IPS-18a (cell line): ENCODE measurements around the gene ZNF532.

Experiments
- H3K27ac ChIP-seq: one replicate; pipeline ENCODE4 v1.5.1; 2013; ENCODE audit warnings: low read length
- H3K27me3 ChIP-seq: one replicate; pipeline ENCODE4 v1.6.1; 2013; ENCODE audit warnings: mild to moderate bottlenecking, low read length; ENCODE audit not compliant: control insufficient read depth, insufficient read depth
- H3K36me3 ChIP-seq: one replicate; pipeline ENCODE4 v1.6.1; 2013; ENCODE audit warnings: low read depth, low read length; ENCODE audit not compliant: control insufficient read depth
- H3K4me1 ChIP-seq: one replicate; pipeline ENCODE4 v1.6.1; 2013; ENCODE audit warnings: low read depth, low read length; ENCODE audit not compliant: control insufficient read depth
- H3K4me3 ChIP-seq: one replicate; pipeline ENCODE4 v1.5.1; 2013; ENCODE audit warnings: low read length
- H3K9ac ChIP-seq: one replicate; pipeline ENCODE4 v1.6.1; 2013; ENCODE audit warnings: mild to moderate bottlenecking, low read length, moderate library complexity
- H3K9me3 ChIP-seq: one replicate; pipeline ENCODE4 v1.6.1; 2013; ENCODE audit warnings: low read depth, low read length; ENCODE audit not compliant: control insufficient read depth

Gene ZNF532

DNA sequence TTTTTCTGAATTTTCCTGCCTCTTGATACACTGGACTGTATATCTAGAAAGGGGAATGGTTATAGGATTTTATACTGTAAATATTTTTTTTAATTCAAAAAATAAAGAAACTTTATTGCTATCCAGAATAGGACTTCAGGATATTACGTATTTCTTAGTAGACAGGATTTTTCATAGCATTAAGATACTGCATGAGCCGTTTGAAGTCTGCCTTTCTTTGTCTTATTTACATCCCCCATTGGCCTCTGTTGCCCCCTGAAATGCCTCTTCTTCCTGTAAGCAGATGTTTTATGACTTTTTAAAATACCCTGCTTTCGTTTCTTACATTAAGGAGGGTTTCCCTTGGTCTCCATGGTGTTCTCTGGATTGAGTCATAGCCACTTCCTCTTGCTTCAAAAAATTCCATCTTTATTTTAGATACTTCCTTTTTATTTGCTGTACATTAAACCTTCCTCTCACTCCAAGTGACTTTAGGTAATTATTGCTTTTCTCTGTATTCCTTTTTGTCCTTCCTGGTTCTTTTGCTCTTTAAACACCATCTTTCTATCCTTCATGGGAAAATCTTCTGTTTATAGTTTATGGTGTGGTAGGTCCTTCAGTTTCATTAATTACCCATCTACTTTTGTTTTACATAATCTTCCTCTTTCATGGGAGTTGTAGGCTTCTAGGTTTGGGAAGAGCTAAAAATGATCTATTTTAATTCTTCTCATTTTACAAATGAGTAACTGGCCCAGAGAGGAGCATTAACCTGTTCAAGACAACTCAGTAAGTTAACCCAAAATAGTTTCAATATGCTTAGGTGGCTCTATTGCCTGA, 72.6 kb downstream of the ZNF532 start:
- H3K36me3 ChIP-seq, result peaks cover 61% of the 10 kb centered on the region
- H3K9ac ChIP-seq, result no peak overlapping the region
- no peaks in the 10 kb centered on the region for H3K9me3 ChIP-seq
- no peak overlapping the region for H3K4me3 ChIP-seq
- H3K27ac ChIP-seq, result no peak overlapping the region
- H3K4me1 ChIP-seq, result no peaks in the 10 kb centered on the region
- no peaks in the 10 kb centered on the region for H3K27me3 ChIP-seq

GRCh38 chr18:58937887-58938267, 73.2 kb downstream of the ZNF532 start:
- H3K9ac ChIP-seq, result no peak overlapping the region
- H3K4me3 ChIP-seq, result no peak overlapping the region
- no peak overlapping the region for H3K27ac ChIP-seq
- H3K36me3 ChIP-seq, result peaks cover 66% of the 10 kb centered on the region
- no peaks in the 10 kb centered on the region for H3K27me3 ChIP-seq
- no peaks in the 10 kb centered on the region for H3K9me3 ChIP-seq
- H3K4me1 ChIP-seq, result no peaks in the 10 kb centered on the region

DNA sequence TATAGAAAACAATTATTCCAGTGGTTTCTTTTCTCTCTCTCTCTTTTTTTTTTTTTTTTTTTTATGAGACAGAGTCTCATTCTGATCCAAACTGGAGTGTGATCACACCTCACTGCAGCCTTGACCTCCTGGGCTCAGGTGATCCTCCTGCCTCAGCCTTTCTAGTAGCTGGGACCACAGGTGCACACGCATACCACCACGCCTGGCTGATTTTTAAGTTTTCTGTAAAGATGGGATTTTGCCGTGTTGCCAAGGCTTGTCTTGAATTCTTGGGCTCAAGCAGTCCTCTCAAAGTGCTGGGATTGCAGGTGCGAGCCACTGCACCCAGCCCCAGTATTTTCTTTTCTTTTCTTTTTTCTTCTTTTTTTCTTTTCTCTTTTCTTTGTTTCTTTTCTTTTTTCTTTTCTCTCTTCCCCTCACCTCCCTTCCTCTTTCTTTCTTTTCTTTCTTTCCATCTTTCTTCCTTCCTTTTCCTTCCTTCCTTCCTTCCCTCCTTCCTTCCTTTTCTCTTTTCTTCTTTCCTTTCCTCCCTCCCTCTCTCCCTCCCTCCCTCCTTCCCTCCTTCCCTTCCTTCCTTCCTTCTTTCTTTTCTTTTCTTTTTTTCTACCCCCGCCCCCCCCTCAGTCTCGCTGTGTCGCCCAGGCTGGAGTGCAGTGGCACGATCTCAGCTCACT, 76.9 kb downstream of the ZNF532 start:
- H3K36me3 ChIP-seq, result peaks cover 70% of the 10 kb centered on the region
- no peaks in the 10 kb centered on the region for H3K27me3 ChIP-seq
- no peak overlapping the region for H3K9ac ChIP-seq
- H3K4me3 ChIP-seq, result no peak overlapping the region
- H3K4me1 ChIP-seq, result no peaks in the 10 kb centered on the region
- H3K9me3 ChIP-seq, result no peaks in the 10 kb centered on the region
- H3K27ac ChIP-seq, result no peak overlapping the region

DNA sequence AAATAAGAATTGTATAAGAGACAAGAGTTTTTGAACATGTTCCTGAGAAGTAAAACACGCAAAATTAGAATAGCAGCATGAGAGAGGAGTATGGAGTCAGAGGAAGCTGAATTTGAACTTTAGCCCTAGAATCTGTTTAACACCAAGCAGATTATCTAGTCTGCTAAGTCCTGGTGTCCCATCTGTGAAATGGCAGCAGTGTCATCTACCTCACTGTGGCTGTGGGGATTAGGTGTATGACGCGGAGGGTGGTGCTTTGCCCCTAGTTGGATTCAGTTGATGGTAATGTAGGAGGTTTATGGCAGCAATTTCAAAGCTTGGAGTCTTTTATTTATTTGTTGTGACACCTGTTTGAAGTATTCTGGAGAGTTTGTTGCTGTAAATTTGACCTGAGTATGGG, 79.2 kb downstream of the ZNF532 start:
- Histone ChIP-seq H3K4me3 (no peak overlapping the region), H3K9ac (no peak overlapping the region), H3K9me3 (no peaks in the 10 kb centered on the region), H3K27ac (no peak overlapping the region), H3K4me1 (no peaks in the 10 kb centered on the region), H3K36me3 (peaks cover 72% of the 10 kb centered on the region), H3K27me3 (no peaks in the 10 kb centered on the region)

DNA sequence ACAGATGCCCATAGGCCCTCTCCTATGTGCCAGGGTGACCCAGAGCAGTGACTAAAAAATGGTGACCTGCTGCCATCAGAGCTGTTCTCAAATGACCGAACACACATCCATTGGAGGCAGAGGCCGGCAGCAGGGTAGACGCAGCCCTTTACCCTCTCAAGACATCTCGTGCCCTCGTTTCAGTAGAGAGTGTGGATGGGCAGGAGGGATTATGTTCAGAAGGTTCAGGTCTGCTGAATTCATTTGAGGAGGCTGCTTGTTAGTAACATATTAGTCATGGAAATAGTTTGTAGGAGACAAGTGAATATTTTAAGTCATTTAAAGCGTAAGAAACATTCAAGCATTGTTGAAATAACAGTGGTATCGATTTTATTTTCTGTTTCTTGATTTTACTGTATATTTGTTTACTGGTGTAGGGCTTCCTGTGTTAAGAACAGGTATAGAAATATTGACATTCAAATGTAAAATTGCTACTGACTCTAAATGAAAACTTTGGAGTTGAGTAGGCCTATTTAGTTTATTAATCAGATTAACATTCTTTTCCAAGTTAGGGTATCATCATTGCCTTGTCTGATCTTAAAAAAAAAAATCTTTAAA, 82.6 kb downstream of the ZNF532 start:
- Histone ChIP-seq H3K4me3 (no peak overlapping the region), H3K36me3 (peaks cover 76% of the 10 kb centered on the region)

GRCh38 chr18:58949031-58949430, 84.4 kb downstream of the ZNF532 start:
- Histone ChIP-seq H3K36me3 (peaks cover 82% of the 10 kb centered on the region), H3K27me3 (no peaks in the 10 kb centered on the region), H3K9ac (no peak overlapping the region), H3K27ac (no peak overlapping the region), H3K4me3 (no peak overlapping the region), H3K9me3 (no peaks in the 10 kb centered on the region), H3K4me1 (no peaks in the 10 kb centered on the region)

More for the DNA sequence above, 82.6 kb downstream of the ZNF532 start:
- Histone ChIP-seq H3K9me3 (no peaks in the 10 kb centered on the region), H3K4me1 (no peaks in the 10 kb centered on the region), H3K9ac (no peak overlapping the region), H3K27me3 (no peaks in the 10 kb centered on the region), H3K27ac (no peak overlapping the region)

- H3K36me3 ChIP-seq, result peaks cover 84% of the 10 kb centered on the region
Observed at GRCh38 chr18:58951986-58952702, 87.5 kb downstream of the ZNF532 start.

GRCh38 chr18:58952858-58953257, 88.2 kb downstream of the ZNF532 start:
- no peak overlapping the region for H3K4me3 ChIP-seq
- no peaks in the 10 kb centered on the region for H3K4me1 ChIP-seq
- peaks cover 76% of the 10 kb centered on the region for H3K36me3 ChIP-seq
- no peaks in the 10 kb centered on the region for H3K9me3 ChIP-seq
- H3K27ac ChIP-seq, result no peak overlapping the region
- H3K9ac ChIP-seq, result no peak overlapping the region
- H3K27me3 ChIP-seq, result no peaks in the 10 kb centered on the region

More at GRCh38 chr18:58951986-58952702, 87.5 kb downstream of the ZNF532 start:
- Histone ChIP-seq H3K4me1 (no peaks in the 10 kb centered on the region), H3K4me3 (no peak overlapping the region), H3K27me3 (no peaks in the 10 kb centered on the region), H3K9ac (no peak overlapping the region), H3K9me3 (no peaks in the 10 kb centered on the region), H3K27ac (no peak overlapping the region)

DNA sequence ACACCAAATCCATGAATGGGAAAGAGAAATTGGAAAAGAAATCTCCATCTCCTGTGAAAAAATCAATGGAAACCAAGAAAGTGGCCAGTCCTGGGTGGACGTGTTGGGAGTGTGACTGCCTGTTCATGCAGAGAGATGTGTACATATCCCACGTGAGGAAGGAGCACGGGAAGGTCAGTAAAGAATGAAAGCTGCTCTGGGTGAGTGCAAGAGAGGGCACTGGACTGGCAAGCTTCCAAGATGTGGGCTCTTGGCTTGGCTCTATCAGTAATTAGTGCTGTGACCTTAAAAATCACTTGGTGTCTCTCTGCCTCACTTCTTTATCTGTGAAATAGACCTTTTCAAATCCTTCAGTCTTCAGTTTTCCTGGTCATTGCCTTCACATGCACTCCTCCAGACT, 89.0 kb downstream of the ZNF532 start:
- H3K36me3 ChIP-seq, result peaks cover 78% of the 10 kb centered on the region
- no peak overlapping the region for H3K4me3 ChIP-seq
- H3K9ac ChIP-seq, result no peak overlapping the region
- H3K27ac ChIP-seq, result no peak overlapping the region
- no peaks in the 10 kb centered on the region for H3K9me3 ChIP-seq
- H3K27me3 ChIP-seq, result no peaks in the 10 kb centered on the region
- no peaks in the 10 kb centered on the region for H3K4me1 ChIP-seq

DNA sequence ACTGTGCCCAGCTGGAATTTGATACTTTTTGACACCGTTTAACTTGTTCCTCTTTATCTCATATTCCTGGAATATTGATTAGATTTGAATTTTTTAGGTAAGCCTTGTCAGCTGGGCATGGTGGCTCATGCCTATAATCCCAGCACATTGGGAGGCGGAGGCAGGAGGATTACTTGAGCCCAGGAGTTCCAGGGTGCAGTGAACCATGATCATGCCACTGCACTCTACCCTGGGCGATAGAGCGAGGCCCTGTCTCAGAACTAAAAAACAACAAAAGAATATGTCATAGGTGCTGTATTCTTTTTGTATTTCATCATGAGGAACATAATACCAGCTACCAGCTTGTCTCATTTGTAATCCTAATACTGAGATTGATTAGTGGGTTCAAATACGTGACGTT, 90.3 kb downstream of the ZNF532 start:
- peaks cover 74% of the 10 kb centered on the region for H3K36me3 ChIP-seq
- H3K4me3 ChIP-seq, result no peak overlapping the region
- H3K27ac ChIP-seq, result no peak overlapping the region

DNA sequence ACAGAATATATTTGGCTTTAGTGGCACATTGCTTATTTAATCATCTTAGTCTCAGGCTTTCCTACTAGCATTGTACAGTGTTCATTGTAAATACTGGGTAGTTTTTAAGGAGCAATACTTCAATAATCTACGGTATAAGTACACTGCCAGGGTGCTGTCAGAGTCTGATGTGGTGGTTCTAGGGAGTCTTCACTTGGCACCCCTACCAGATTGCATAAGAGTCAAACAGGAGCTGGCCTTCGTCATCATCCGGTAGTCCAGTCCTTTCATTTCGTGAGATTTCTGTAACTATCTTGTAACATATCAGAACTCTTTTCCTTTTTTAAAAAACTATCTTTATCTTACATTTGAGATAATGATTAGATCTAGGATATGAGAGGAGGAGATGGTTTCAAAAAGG, 91.1 kb downstream of the ZNF532 start:
- H3K4me1 ChIP-seq, result no peaks in the 10 kb centered on the region
- H3K9ac ChIP-seq, result no peak overlapping the region
- no peaks in the 10 kb centered on the region for H3K27me3 ChIP-seq
- H3K9me3 ChIP-seq, result no peaks in the 10 kb centered on the region
- H3K36me3 ChIP-seq, result peaks cover 75% of the 10 kb centered on the region
- no peak overlapping the region for H3K4me3 ChIP-seq
- no peak overlapping the region for H3K27ac ChIP-seq

More for the DNA sequence above, 90.3 kb downstream of the ZNF532 start:
- Histone ChIP-seq H3K9me3 (no peaks in the 10 kb centered on the region), H3K27me3 (no peaks in the 10 kb centered on the region), H3K4me1 (no peaks in the 10 kb centered on the region), H3K9ac (no peak overlapping the region)
